HCT116 (cell line): ENCODE data around the gene GPR37. TPM values are rescaled to one million over a fixed set of nuclear protein-coding genes. Genes with fewer than 3 reads are reported as not detected.
A peak's percentile ranks its signal among the peaks of the same experiment; 100 is the strongest.

Source experiments
- ATAC-seq: fragments of 200-7000 bp; cut with Tn5 transposase; 2 replicates; pipeline ENCODE4 v1.9.1; 2020; ENCODE audit warnings: mild to moderate bottlenecking, moderate library complexity
- BruUV-seq: library from RNA; stranded (reverse); fragments of 400-500 nt; replicated peaks from 2 replicates; lab custom pipeline; 2021; lab: Mats Ljungman, UMichigan
- CTCF ChIA-PET: fragments of 300-600 bp; sonication (Branson Sonifier 250); formaldehyde crosslinking; loops from one replicate; lab custom pipeline; 2021; ENCODE audit warnings: antibody characterized with exemption; lab: Charles Lee
- POLR2A ChIA-PET: fragments of 300-600, 350-600 bp; sonication (Branson Sonifier 250); formaldehyde crosslinking; loops from one replicate; lab custom pipeline; 2021; ENCODE audit warnings: antibody characterized with exemption; lab: Charles Lee
- RAD21 ChIA-PET, 2 experiments: fragments of 300-600 bp; sonication (Branson Sonifier 250); formaldehyde crosslinking; loops; one replicate each; lab custom pipeline; 2023; ENCODE audit warnings: low total read pairs in 2 of 2; ENCODE audit not compliant: uncharacterized antibody in 2 of 2, unreplicated experiment in 2 of 2, low non-redundant PET in 1 of 2; lab: Charles Lee
- DNase-seq: peaks from one replicate; pipeline ENCODE4 v3.0.0-alpha.2; 2010; ENCODE audit warnings: low read depth, low spot score
- H2AFZ ChIP-seq: fragments of 200-600 bp; shearing (Covaris generic), sonication (generic); 2 replicates; pipeline ENCODE4 v1.6.1; 2017; ENCODE audit warnings: low read depth, mixed run types, mixed read lengths, antibody characterized with exemption, low read length; ENCODE audit not compliant: poor library complexity, severe bottlenecking
- H3K27ac ChIP-seq: 2 replicates; pipeline ENCODE4 v1.5.1; 2012; ENCODE audit warnings: low read depth, low read length
- H3K27me3 ChIP-seq: fragments of 200-600 bp; sonication (generic); 2 replicates; pipeline ENCODE4 v1.6.1; 2016; ENCODE audit warnings: mixed run types, low read length, mixed read lengths; ENCODE audit not compliant: insufficient read depth
- H3K36me3 ChIP-seq, 2 experiments: fragments of 200-500 bp in 1 of 2; fragments of 200-600 bp in 1 of 2; sonication (Bioruptor generic) in 1 of 2; sonication (generic) in 1 of 2; 2 replicates each; pipeline versions ENCODE4 v1.5.1 to v1.6.1; 2014 to 2016; ENCODE audit warnings: low read length in 2 of 2, inconsistent platforms in 1 of 2, mixed read lengths in 1 of 2, mixed run types in 1 of 2; ENCODE audit not compliant: insufficient read depth in 2 of 2, control insufficient read depth in 1 of 2
- H3K4me1 ChIP-seq, 2 experiments: fragments of 200-600 bp in 1 of 2; sonication (generic) in 1 of 2; 2 replicates each; pipeline versions ENCODE4 v1.5.1 to v1.6.1; 2012 to 2017; ENCODE audit warnings: low read length in 2 of 2, inconsistent platforms in 1 of 2, mild to moderate bottlenecking in 1 of 2, mixed read lengths in 1 of 2, mixed run types in 1 of 2, moderate library complexity in 1 of 2; ENCODE audit not compliant: insufficient read depth in 2 of 2, control insufficient read depth in 1 of 2
- H3K4me2 ChIP-seq: fragments of 200-600 bp; sonication (generic); 2 replicates; pipeline ENCODE4 v1.6.1; 2017; ENCODE audit warnings: mixed run types, low read length, mixed read lengths
- H3K4me3 ChIP-seq, 2 experiments: fragments of 200-600 bp in 1 of 2; sonication (generic) in 1 of 2; replicated peaks in 1 of 2; 2 replicates each; pipeline ENCODE4 v1.5.1; 2011 to 2016; ENCODE audit warnings: low read length in 2 of 2, control low read depth in 1 of 2, low read depth in 1 of 2, mild to moderate bottlenecking in 1 of 2, mixed read lengths in 1 of 2, mixed run types in 1 of 2
- H3K79me2 ChIP-seq: fragments of 200-600 bp; sonication (generic); 2 replicates; pipeline ENCODE4 v1.6.1; 2017; ENCODE audit warnings: mild to moderate bottlenecking, mixed run types, low read length, moderate library complexity, mixed read lengths; ENCODE audit not compliant: insufficient read depth
- H3K9ac ChIP-seq: fragments of 200-600 bp; sonication (generic); 2 replicates; pipeline ENCODE4 v1.6.1; 2016; ENCODE audit warnings: low read length, mixed read lengths
- H3K9me2 ChIP-seq: fragments of 200-600 bp; sonication (generic), shearing (Covaris generic); 2 replicates; pipeline ENCODE4 v1.6.1; 2017; ENCODE audit warnings: mixed run types, mild to moderate bottlenecking, moderate library complexity; ENCODE audit not compliant: insufficient read depth
- H3K9me3 ChIP-seq, 2 experiments: fragments of 200-500 bp in 1 of 2; fragments of 200-600 bp in 1 of 2; sonication (Bioruptor generic) in 1 of 2; sonication (generic) in 1 of 2; 2 replicates each; pipeline ENCODE4 v1.6.1; 2014 to 2017; ENCODE audit warnings: low read length in 2 of 2, mixed read lengths in 2 of 2, inconsistent platforms in 1 of 2, low read depth in 1 of 2, mild to moderate bottlenecking in 1 of 2, mixed run types in 1 of 2, moderate library complexity in 1 of 2; ENCODE audit not compliant: control insufficient read depth in 1 of 2, insufficient read depth in 1 of 2
- H4K20me1 ChIP-seq: fragments of 200-600 bp; sonication (generic), shearing (Covaris generic); 2 replicates; pipeline ENCODE4 v1.6.1; 2017; ENCODE audit warnings: mixed run types, mild to moderate bottlenecking, moderate library complexity; ENCODE audit not compliant: insufficient read depth
- ATF3 ChIP-seq: IDR thresholded peaks from 2 replicates; pipeline ENCODE4 v1.6.1; 2012
- CBX3 ChIP-seq: IDR thresholded peaks from 2 replicates; pipeline ENCODE4 v1.6.1; 2012; ENCODE audit warnings: low read depth
- CEBPB ChIP-seq: IDR thresholded peaks from 2 replicates; pipeline ENCODE4 v1.6.1; 2012; ENCODE audit warnings: low read depth
- EGR1 ChIP-seq: IDR thresholded peaks from 2 replicates; pipeline ENCODE4 v1.6.1; 2012; ENCODE audit warnings: low read depth
- JUND ChIP-seq: IDR thresholded peaks from 2 replicates; pipeline ENCODE4 v1.6.1; 2012
- POLR2AphosphoS5 ChIP-seq: IDR thresholded peaks from 2 replicates; pipeline ENCODE4 v1.6.1; 2011; ENCODE audit warnings: mild to moderate bottlenecking, low read depth, low read length, moderate library complexity
- RAD21 ChIP-seq: IDR thresholded peaks from 2 replicates; pipeline ENCODE4 v1.6.1; 2012; ENCODE audit warnings: low read depth, mild to moderate bottlenecking
- REST ChIP-seq: IDR thresholded peaks from 2 replicates; pipeline ENCODE4 v1.6.1; 2012; ENCODE audit warnings: low read depth
- SIN3A ChIP-seq: IDR thresholded peaks from 2 replicates; pipeline ENCODE4 v1.6.1; 2012; ENCODE audit warnings: low read depth
- SP1 ChIP-seq: IDR thresholded peaks from 2 replicates; pipeline ENCODE4 v1.6.1; 2012; ENCODE audit warnings: low read depth
- SRF ChIP-seq: IDR thresholded peaks from 2 replicates; pipeline ENCODE4 v1.6.1; 2012; ENCODE audit warnings: low read depth
- TCF7L2 ChIP-seq: IDR thresholded peaks from 2 replicates; pipeline ENCODE4 v1.7.0; 2011; ENCODE audit warnings: borderline replicate concordance, inconsistent platforms; ENCODE audit not compliant: insufficient read depth, insufficient read length; ENCODE audit errors: extremely low read depth
- YY1 ChIP-seq: IDR thresholded peaks from 2 replicates; pipeline ENCODE4 v1.6.1; 2011; ENCODE audit warnings: low read length, low read depth, moderate library complexity, mild to moderate bottlenecking; ENCODE audit not compliant: insufficient replicate concordance; ENCODE audit errors: extremely low read depth
- ZBTB33 ChIP-seq: IDR thresholded peaks from 2 replicates; pipeline ENCODE4 v1.6.1; 2011; ENCODE audit warnings: mild to moderate bottlenecking, low read length, moderate library complexity; ENCODE audit not compliant: insufficient replicate concordance; ENCODE audit errors: extremely low read depth
- ZNF274 ChIP-seq: fragments of 200-500 bp; sonication (Bioruptor generic); IDR thresholded peaks from 2 replicates; pipeline ENCODE4 v1.6.1; 2014; ENCODE audit warnings: mild to moderate bottlenecking, low read depth, low read length, inconsistent platforms
- intact Hi-C: fragments of 100-400 bp; cut with micrococcal nuclease; formaldehyde crosslinking; loops from 2 replicates; pipeline ENCODE4 v1.10.0; 2022
- total RNA-seq: library from RNA; stranded (reverse); gene quantifications from one replicate; pipeline ENCODE4 v1.2.1, GENCODE V29; 2021; ENCODE audit not compliant: unreplicated experiment

The GPR37 gene
- total RNA-seq, 1 experiment from 2014 or later = 2.2 TPM

GRCh38 chr7:124724079-124724478 is 41.5 kb downstream of the GPR37 start:
- Histone ChIP-seq H3K4me3 (no peak overlapping the region), H4K20me1 (no peaks in the 10 kb centered on the region), H3K4me1 (peaks cover 0 to 14% of the 10 kb centered on the region in 2 experiments; a peak in 2 of 4 replicates), H3K9me3 (no peaks in the 10 kb centered on the region), H3K9ac (no peak overlapping the region), H3K9me2 (no peaks in the 10 kb centered on the region), H3K4me2 (no peak overlapping the region), H3K36me3 (no peaks in the 10 kb centered on the region), H2AFZ (no peak overlapping the region), H3K79me2 (no peaks in the 10 kb centered on the region), H3K27ac (no peak overlapping the region), H3K27me3 (no peaks in the 10 kb centered on the region)
- CTCF ChIA-PET = no interaction called here
- no peak for DNase-seq
- BruUV-seq = no TSS peak
- no peak for TF ChIP-seq YY1
- TF ChIP-seq JUND = no peak
- no peak for TF ChIP-seq SP1
- no peak for TF ChIP-seq POLR2AphosphoS5
- TF ChIP-seq TCF7L2 = no peak
- TF ChIP-seq RAD21 = no peak
- no peak for TF ChIP-seq CEBPB
- TF ChIP-seq ATF3 = no peak
- RAD21 ChIA-PET = no interaction called here
- ATAC-seq = no peak
- intact Hi-C loops = no loop called here
- POLR2A ChIA-PET = no interaction called here

- ATAC-seq = peak; percentile 87
- DNase-seq = peak; percentile 52
- CTCF ChIA-PET = no interaction called here
- Histone ChIP-seq H4K20me1 (no peaks in the 10 kb centered on the region), H3K79me2 (no peaks in the 10 kb centered on the region), H3K4me2 (peak overlapping the region; percentile 27), H3K36me3 (no peaks in the 10 kb centered on the region), H3K9me3 (no peaks in the 10 kb centered on the region), H3K27ac (no peak overlapping the region), H3K4me1 (peaks cover 0 to 14% of the 10 kb centered on the region in 2 experiments; a peak in 2 of 4 replicates), H3K9ac (no peak overlapping the region), H2AFZ (no peak overlapping the region), H3K27me3 (no peaks in the 10 kb centered on the region), H3K4me3 (no peak overlapping the region), H3K9me2 (no peaks in the 10 kb centered on the region)
- RAD21 ChIA-PET = no interaction called here
- BruUV-seq = no TSS peak
- POLR2A ChIA-PET = no interaction called here
- intact Hi-C loops = no loop called here
- 0 out of 2 replicates have a peak, but pooled peaks have one; percentile 36 for TF ChIP-seq SIN3A
- TF ChIP-seq RAD21 = no peak
- TF ChIP-seq EGR1 = no peak
- peak; percentile 66 for TF ChIP-seq TCF7L2
- TF ChIP-seq POLR2AphosphoS5 = no peak
- no peak for TF ChIP-seq ATF3
- no peak for TF ChIP-seq ZNF274
- no peak for TF ChIP-seq ZBTB33
- peak; percentile 54; the same call in 1 of the 2 replicates for TF ChIP-seq CBX3
- TF ChIP-seq SRF = no peak
- TF ChIP-seq REST = peak; percentile 35
Measured at GRCh38 chr7:124723012-124723411, 42.6 kb downstream of the GPR37 start.
